Suprapubic skin (tissue), 3 donors: Measurements from ENCODE around the gene RPRD2.

Source experiments
- EP300 ChIP-seq: sonication (generic); formaldehyde crosslinking; IDR thresholded peaks from one replicate; pipeline ENCODE4 v1.6.1; 2017; ENCODE audit warnings: antibody characterized with exemption
- TF ChIP-seq, protein P1 (sequence below), 2 donors: fragments of 200-600 bp in 1 of 2; fragments of 450-650 bp in 1 of 2; sonication (generic) in 1 of 2; IDR thresholded peaks; one replicate each; pipeline ENCODE4 v1.5.1; 2016 to 2019; ENCODE audit warnings: antibody characterized with exemption in 2 of 2, mild to moderate bottlenecking in 1 of 2, moderate library complexity in 1 of 2

DNA sequence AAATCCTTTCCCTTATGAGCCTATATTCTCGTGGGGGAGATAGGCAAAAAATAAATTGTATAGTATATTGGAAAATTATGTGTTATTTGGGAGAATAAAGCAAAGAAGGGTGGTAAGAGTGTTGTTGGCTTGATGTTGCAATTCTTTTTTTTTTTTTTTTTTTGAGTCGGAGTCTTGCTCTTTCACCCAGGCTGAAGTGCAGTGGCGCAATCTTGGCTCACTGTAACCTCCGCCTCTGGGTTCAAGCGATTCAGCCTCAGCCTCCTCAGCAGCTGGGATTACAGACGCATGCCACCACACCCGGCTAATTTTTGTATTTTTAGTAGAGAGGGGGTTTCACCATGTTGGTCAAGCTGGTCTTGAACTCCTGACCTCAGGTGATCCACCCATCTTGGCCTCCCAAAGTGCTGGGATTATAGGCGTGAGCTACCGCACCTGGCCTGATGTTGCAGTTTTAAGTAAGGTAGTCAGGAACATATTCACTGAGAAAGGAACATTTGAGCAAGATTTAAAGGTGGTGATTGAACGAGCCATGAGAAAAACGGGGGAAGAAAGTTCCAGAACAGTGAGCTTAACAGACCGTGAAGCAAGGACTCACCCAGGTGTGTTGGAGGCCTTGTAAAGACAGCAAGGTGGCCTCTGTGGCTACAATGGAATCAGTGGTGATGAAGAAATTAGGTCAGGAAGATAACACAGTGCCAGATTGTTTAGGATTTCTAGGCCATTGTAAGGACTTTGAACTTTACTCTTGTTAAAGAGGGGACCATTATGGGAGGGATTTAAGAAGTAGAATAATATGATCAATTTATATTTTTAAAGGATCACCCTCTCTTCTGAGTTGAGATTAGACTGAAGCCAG is 45.8 kb downstream of the RPRD2 start:
- no peak for TF ChIP-seq EP300
- TF ChIP-seq, protein P1, sequence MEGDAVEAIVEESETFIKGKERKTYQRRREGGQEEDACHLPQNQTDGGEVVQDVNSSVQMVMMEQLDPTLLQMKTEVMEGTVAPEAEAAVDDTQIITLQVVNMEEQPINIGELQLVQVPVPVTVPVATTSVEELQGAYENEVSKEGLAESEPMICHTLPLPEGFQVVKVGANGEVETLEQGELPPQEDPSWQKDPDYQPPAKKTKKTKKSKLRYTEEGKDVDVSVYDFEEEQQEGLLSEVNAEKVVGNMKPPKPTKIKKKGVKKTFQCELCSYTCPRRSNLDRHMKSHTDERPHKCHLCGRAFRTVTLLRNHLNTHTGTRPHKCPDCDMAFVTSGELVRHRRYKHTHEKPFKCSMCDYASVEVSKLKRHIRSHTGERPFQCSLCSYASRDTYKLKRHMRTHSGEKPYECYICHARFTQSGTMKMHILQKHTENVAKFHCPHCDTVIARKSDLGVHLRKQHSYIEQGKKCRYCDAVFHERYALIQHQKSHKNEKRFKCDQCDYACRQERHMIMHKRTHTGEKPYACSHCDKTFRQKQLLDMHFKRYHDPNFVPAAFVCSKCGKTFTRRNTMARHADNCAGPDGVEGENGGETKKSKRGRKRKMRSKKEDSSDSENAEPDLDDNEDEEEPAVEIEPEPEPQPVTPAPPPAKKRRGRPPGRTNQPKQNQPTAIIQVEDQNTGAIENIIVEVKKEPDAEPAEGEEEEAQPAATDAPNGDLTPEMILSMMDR (IDR thresholded peaks at IDR 0.05), result no peak
